Hepatocyte (in vitro differentiated cells): Measurements from ENCODE around the gene SPIN2A. TPM values are rescaled to one million over a fixed set of nuclear protein-coding genes. Genes with fewer than 3 reads are reported as not detected.
"Not testable (repeated sequence)": the region's sequence is repeated elsewhere in the genome, so short reads cannot be mapped to it uniquely, and the experiment has no call there.

Experiments
- DNase-seq: peaks from one replicate; pipeline ENCODE4 v3.0.0-alpha.2; 2016; ENCODE audit warnings: low spot score
- H2AFZ ChIP-seq: fragments of 200-600 bp; sonication (generic); 2 replicates; pipeline ENCODE4 v1.6.0; 2016; ENCODE audit warnings: antibody characterized with exemption, mild to moderate bottlenecking
- H3K27ac ChIP-seq: fragments of 200-600 bp; sonication (generic); 2 replicates; pipeline ENCODE4 v1.5.1; 2016; ENCODE audit warnings: mild to moderate bottlenecking
- H3K27me3 ChIP-seq: fragments of 200-600 bp; sonication (generic); 2 replicates; pipeline ENCODE4 v1.6.1; 2016
- H3K36me3 ChIP-seq: fragments of 200-600 bp; sonication (generic); replicated peaks from 2 replicates; pipeline ENCODE4 v1.5.1; 2016; ENCODE audit warnings: low read depth; ENCODE audit not compliant: insufficient read depth
- H3K4me1 ChIP-seq: fragments of 200-600 bp; sonication (generic); 2 replicates; pipeline ENCODE4 v1.5.1; 2016; ENCODE audit warnings: mild to moderate bottlenecking, moderate library complexity; ENCODE audit not compliant: insufficient read depth
- H3K4me2 ChIP-seq: fragments of 200-600 bp; sonication (generic); 2 replicates; pipeline ENCODE4 v1.6.0; 2016
- H3K4me3 ChIP-seq: fragments of 200-600 bp; sonication (generic); 2 replicates; pipeline ENCODE4 v1.5.1; 2016; ENCODE audit warnings: mild to moderate bottlenecking
- H3K79me2 ChIP-seq: fragments of 200-600 bp; sonication (generic); 2 replicates; pipeline ENCODE4 v1.6.0; 2017; ENCODE audit warnings: mild to moderate bottlenecking
- H3K9me2 ChIP-seq: fragments of 200-600 bp; sonication (generic); replicated peaks from 2 replicates; pipeline ENCODE4 v1.6.0; 2017; ENCODE audit warnings: mild to moderate bottlenecking; ENCODE audit not compliant: insufficient read depth
- H3K9me3 ChIP-seq: fragments of 200-600 bp; sonication (generic); 2 replicates; pipeline ENCODE4 v1.5.1; 2016; ENCODE audit warnings: low read depth, mild to moderate bottlenecking
- H4K20me1 ChIP-seq: fragments of 200-600 bp; sonication (generic); 2 replicates; pipeline ENCODE4 v1.6.0; 2016; ENCODE audit warnings: mild to moderate bottlenecking; ENCODE audit not compliant: insufficient read depth, poor library complexity, severe bottlenecking
- CTCF ChIP-seq: fragments of 200-600 bp; sonication (generic); IDR thresholded peaks from 2 replicates; pipeline ENCODE4 v1.5.1; 2016; ENCODE audit warnings: antibody characterized with exemption, mild to moderate bottlenecking; ENCODE audit not compliant: poor library complexity
- EZH2 ChIP-seq: fragments of 200-600 bp; sonication (generic); IDR thresholded peaks from 2 replicates; pipeline ENCODE4 v1.6.1; 2016; ENCODE audit warnings: antibody characterized with exemption, mild to moderate bottlenecking, borderline replicate concordance
- EZH2phosphoT487 ChIP-seq: fragments of 200-600 bp; sonication (generic); IDR thresholded peaks from one replicate; pipeline ENCODE4 v1.6.1; 2018; ENCODE audit warnings: antibody characterized with exemption, mild to moderate bottlenecking, low read depth, moderate library complexity; ENCODE audit not compliant: unreplicated experiment, severe bottlenecking
- WGBS: methylation state at CpG from one replicate; pipeline ENCODE4 v1.1.6; 2016; ENCODE audit warnings: low lambda C conversion rate; ENCODE audit errors: missing lambda C conversion rate; 5-methylcytosine and 5-hydroxymethylcytosine counted together
- polyA plus RNA-seq: library from polyadenylated mRNA; unstranded; fragments of >200 nt; fragmentation: Nextera tagmentation; extraction: Ambion mirVana; gene quantifications from 2 replicates; pipeline ENCODE4 v1.2.1, GENCODE V29; 2016
- total RNA-seq: library from RNA; depleted of rRNA; stranded (reverse); fragments of >200 nt; gene quantifications from 2 replicates; pipeline ENCODE4 v1.2.3, GENCODE V29; 2014

Gene SPIN2A
- total RNA-seq (0.24 and 1.0 TPM in 2 replicates), polyA plus RNA-seq (1.8 and 3.0 TPM in 2 replicates)

- H3K4me2 ChIP-seq: peak within 1 kb of the TSS; percentile 80
These were observed at the start of gene SPIN2A for GRCh38 chrX:57137073-57137472. Gene SPIN2A, minus strand, starts transcription at chrX:57137397. Its CDS starts 800 bp downstream, at chrX:57136597.

GRCh38 chrX:57178605-57179004 is 41.4 kb upstream of the SPIN2A start:
- Histone ChIP-seq H3K27ac (no peak overlapping the region), H3K4me2 (no peak overlapping the region), H3K4me1 (no peaks in the 10 kb centered on the region), H3K9me2 (no peaks in the 10 kb centered on the region), H3K27me3 (no peaks in the 10 kb centered on the region), H3K4me3 (no peak overlapping the region), H3K36me3 (no peaks in the 10 kb centered on the region), H2AFZ (no peak overlapping the region), H3K79me2 (no peaks in the 10 kb centered on the region), H3K9me3 (no peaks in the 10 kb centered on the region), H4K20me1 (no peaks in the 10 kb centered on the region)
- DNase-seq: no peak
- TF ChIP-seq CTCF (no peak), EZH2phosphoT487 (no peak), EZH2 (no peak)

More at GRCh38 chrX:57137073-57137472, at the start of gene SPIN2A:
- not testable (repeated sequence) for H4K20me1 ChIP-seq, H3K36me3 ChIP-seq, H3K9me2 ChIP-seq, H3K4me3 ChIP-seq, H3K4me1 ChIP-seq, H3K27me3 ChIP-seq, H3K79me2 ChIP-seq, H3K9me3 ChIP-seq
- DNase-seq: peak; percentile 39
- 64% methylated on average over 25 of the region's 27 CpGs for WGBS
- peak; percentile 16 for TF ChIP-seq CTCF
- peak within 1 kb of the TSS; percentile 56 for H2AFZ ChIP-seq
- H3K27ac ChIP-seq: peak within 1 kb of the TSS; percentile 76

GRCh38 chrX:57177070-57177469 is 39.9 kb upstream of the SPIN2A start:
- H3K9me2 ChIP-seq: no peaks in the 10 kb centered on the region
- no peaks in the 10 kb centered on the region for H3K79me2 ChIP-seq
- no peaks in the 10 kb centered on the region for H3K27me3 ChIP-seq
- no peak for DNase-seq
- no peaks in the 10 kb centered on the region for H3K9me3 ChIP-seq
- H3K27ac ChIP-seq: no peak overlapping the region
- H3K4me3 ChIP-seq: no peak overlapping the region
- no peak overlapping the region for H3K4me2 ChIP-seq
- no peaks in the 10 kb centered on the region for H3K4me1 ChIP-seq
- H4K20me1 ChIP-seq: no peaks in the 10 kb centered on the region
- TF ChIP-seq EZH2 (no peak), CTCF (no peak), EZH2phosphoT487 (no peak)
- 20% methylated on average over 1 of the region's 1 CpG for WGBS
- no peak overlapping the region for H2AFZ ChIP-seq
- H3K36me3 ChIP-seq: no peaks in the 10 kb centered on the region

- Histone ChIP-seq H3K79me2 (no peaks in the 10 kb centered on the region), H3K4me3 (no peak overlapping the region), H3K9me3 (no peaks in the 10 kb centered on the region), H4K20me1 (no peaks in the 10 kb centered on the region), H2AFZ (no peak overlapping the region), H3K27me3 (no peaks in the 10 kb centered on the region), H3K36me3 (no peaks in the 10 kb centered on the region), H3K9me2 (no peaks in the 10 kb centered on the region), H3K4me2 (no peak overlapping the region), H3K4me1 (no peaks in the 10 kb centered on the region), H3K27ac (no peak overlapping the region)
- WGBS: 78% methylated on average over 6 of the region's 6 CpGs
- TF ChIP-seq EZH2phosphoT487 (no peak), EZH2 (no peak), CTCF (no peak)
- no peak for DNase-seq
These were observed 35.3 kb upstream of the SPIN2A start for GRCh38 chrX:57172544-57172943.
